GM23338 (cell line): ENCODE measurements around the gene TUBAL3.

Experiments
- CREB1 ChIP-seq: fragments of 250-450 bp; sonication (Bioruptor Pico); IDR thresholded peaks from 2 replicates; pipeline ENCODE4 v1.5.0; 2020; ENCODE audit warnings: low read depth, mild to moderate bottlenecking, moderate library complexity
- EZH2 ChIP-seq: fragments of 200-600 bp; sonication (generic); IDR thresholded peaks from one replicate; pipeline ENCODE4 v1.8.0; 2017; ENCODE audit warnings: antibody characterized with exemption, mild to moderate bottlenecking, low read depth; ENCODE audit not compliant: unreplicated experiment
- EZH2phosphoT487 ChIP-seq: fragments of 200-600 bp; sonication (generic); IDR thresholded peaks from one replicate; pipeline ENCODE4 v1.8.1; 2018; ENCODE audit warnings: antibody characterized with exemption; ENCODE audit not compliant: unreplicated experiment
- JUNB ChIP-seq: IDR thresholded peaks from one replicate; pipeline ENCODE4 v1.6.1; 2016; ENCODE audit warnings: antibody characterized with exemption; ENCODE audit not compliant: unreplicated experiment
- NANOG ChIP-seq: IDR thresholded peaks from 2 replicates; pipeline ENCODE4 v1.6.1; 2016; ENCODE audit warnings: antibody characterized with exemption, borderline replicate concordance
- POLR2AphosphoS5 ChIP-seq: IDR thresholded peaks from 2 replicates; pipeline ENCODE4 v1.6.1; 2016; ENCODE audit warnings: antibody characterized with exemption, low read depth
- STAT1 ChIP-seq: IDR thresholded peaks from one replicate; pipeline ENCODE4 v1.6.1; 2016; ENCODE audit warnings: antibody characterized with exemption; ENCODE audit not compliant: unreplicated experiment
- ZNF114 ChIP-seq: fragments of 250-450 bp; sonication (Bioruptor Pico); IDR thresholded peaks from 2 replicates; pipeline ENCODE4 v1.5.0; 2020; ENCODE audit warnings: mild to moderate bottlenecking, moderate library complexity
- ZNF331 ChIP-seq: fragments of 250-450 bp; sonication (Bioruptor Pico); IDR thresholded peaks from 2 replicates; pipeline ENCODE4 v1.5.0; 2020; ENCODE audit warnings: low read depth, mild to moderate bottlenecking, moderate library complexity
- TF ChIP-seq, protein P1 (sequence below), 2 experiments: fragments of 200-600 bp in 1 of 2; sonication (generic) in 1 of 2; conservative IDR thresholded peaks; 2 replicates each; pipeline versions ENCODE4 v1.5.1 to v1.6.1; 2016 to 2017; ENCODE audit warnings: antibody characterized with exemption in 2 of 2, low read depth in 2 of 2, mild to moderate bottlenecking in 2 of 2, moderate library complexity in 1 of 2
- TF ChIP-seq, protein P2 (sequence below): IDR thresholded peaks from one replicate; pipeline ENCODE4 v1.6.1; 2018; ENCODE audit warnings: antibody characterized with exemption; ENCODE audit not compliant: unreplicated experiment
- TF ChIP-seq, protein P3 (sequence below): IDR thresholded peaks from 2 replicates; pipeline ENCODE4 v1.6.1; 2016; ENCODE audit warnings: antibody characterized with exemption
- TF ChIP-seq, protein P4 (sequence below): fragments of 250-450 bp; sonication (Bioruptor Pico); IDR thresholded peaks from 2 replicates; pipeline ENCODE4 v1.5.0; 2020; ENCODE audit warnings: mild to moderate bottlenecking, moderate library complexity

DNA sequence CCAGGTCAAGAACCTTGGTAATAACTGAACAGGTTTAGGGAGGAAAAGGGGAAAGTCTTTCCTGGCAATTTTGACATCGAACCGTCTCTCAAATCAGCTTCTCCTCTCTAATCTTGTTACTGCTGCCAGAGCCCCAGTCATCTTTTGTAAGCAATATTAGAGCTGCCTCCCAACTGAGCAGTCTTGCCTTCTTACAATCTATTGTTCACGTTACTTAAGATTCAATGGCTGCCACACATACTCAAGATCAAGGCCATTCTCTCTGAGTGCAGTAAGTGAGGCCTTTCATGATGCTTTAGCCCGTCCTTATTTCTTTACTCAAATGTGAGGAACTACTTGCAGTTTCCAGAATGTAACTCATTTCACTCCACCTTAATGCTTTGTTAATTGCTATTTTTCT, 20.1 kb upstream of the TUBAL3 start:
- TF ChIP-seq, protein P1, sequence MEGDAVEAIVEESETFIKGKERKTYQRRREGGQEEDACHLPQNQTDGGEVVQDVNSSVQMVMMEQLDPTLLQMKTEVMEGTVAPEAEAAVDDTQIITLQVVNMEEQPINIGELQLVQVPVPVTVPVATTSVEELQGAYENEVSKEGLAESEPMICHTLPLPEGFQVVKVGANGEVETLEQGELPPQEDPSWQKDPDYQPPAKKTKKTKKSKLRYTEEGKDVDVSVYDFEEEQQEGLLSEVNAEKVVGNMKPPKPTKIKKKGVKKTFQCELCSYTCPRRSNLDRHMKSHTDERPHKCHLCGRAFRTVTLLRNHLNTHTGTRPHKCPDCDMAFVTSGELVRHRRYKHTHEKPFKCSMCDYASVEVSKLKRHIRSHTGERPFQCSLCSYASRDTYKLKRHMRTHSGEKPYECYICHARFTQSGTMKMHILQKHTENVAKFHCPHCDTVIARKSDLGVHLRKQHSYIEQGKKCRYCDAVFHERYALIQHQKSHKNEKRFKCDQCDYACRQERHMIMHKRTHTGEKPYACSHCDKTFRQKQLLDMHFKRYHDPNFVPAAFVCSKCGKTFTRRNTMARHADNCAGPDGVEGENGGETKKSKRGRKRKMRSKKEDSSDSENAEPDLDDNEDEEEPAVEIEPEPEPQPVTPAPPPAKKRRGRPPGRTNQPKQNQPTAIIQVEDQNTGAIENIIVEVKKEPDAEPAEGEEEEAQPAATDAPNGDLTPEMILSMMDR (conservative IDR thresholded peaks at IDR 0.05; ENCODE audit: low read depth in 2 of 2): no peak
- TF ChIP-seq EZH2: no peak
- TF ChIP-seq CREB1 (CRISPR knock-in tag): no peak
- TF ChIP-seq, protein P2, sequence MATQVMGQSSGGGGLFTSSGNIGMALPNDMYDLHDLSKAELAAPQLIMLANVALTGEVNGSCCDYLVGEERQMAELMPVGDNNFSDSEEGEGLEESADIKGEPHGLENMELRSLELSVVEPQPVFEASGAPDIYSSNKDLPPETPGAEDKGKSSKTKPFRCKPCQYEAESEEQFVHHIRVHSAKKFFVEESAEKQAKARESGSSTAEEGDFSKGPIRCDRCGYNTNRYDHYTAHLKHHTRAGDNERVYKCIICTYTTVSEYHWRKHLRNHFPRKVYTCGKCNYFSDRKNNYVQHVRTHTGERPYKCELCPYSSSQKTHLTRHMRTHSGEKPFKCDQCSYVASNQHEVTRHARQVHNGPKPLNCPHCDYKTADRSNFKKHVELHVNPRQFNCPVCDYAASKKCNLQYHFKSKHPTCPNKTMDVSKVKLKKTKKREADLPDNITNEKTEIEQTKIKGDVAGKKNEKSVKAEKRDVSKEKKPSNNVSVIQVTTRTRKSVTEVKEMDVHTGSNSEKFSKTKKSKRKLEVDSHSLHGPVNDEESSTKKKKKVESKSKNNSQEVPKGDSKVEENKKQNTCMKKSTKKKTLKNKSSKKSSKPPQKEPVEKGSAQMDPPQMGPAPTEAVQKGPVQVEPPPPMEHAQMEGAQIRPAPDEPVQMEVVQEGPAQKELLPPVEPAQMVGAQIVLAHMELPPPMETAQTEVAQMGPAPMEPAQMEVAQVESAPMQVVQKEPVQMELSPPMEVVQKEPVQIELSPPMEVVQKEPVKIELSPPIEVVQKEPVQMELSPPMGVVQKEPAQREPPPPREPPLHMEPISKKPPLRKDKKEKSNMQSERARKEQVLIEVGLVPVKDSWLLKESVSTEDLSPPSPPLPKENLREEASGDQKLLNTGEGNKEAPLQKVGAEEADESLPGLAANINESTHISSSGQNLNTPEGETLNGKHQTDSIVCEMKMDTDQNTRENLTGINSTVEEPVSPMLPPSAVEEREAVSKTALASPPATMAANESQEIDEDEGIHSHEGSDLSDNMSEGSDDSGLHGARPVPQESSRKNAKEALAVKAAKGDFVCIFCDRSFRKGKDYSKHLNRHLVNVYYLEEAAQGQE: no peak
- TF ChIP-seq EZH2phosphoT487: no peak
- TF ChIP-seq POLR2AphosphoS5: no peak
- no peak for TF ChIP-seq JUNB
- TF ChIP-seq, protein P3, sequence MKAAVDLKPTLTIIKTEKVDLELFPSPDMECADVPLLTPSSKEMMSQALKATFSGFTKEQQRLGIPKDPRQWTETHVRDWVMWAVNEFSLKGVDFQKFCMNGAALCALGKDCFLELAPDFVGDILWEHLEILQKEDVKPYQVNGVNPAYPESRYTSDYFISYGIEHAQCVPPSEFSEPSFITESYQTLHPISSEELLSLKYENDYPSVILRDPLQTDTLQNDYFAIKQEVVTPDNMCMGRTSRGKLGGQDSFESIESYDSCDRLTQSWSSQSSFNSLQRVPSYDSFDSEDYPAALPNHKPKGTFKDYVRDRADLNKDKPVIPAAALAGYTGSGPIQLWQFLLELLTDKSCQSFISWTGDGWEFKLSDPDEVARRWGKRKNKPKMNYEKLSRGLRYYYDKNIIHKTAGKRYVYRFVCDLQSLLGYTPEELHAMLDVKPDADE: no peak
- TF ChIP-seq STAT1: no peak
- no peak for TF ChIP-seq NANOG
- no peak for TF ChIP-seq ZNF331 (CRISPR knock-in tag)
- TF ChIP-seq, protein P4, sequence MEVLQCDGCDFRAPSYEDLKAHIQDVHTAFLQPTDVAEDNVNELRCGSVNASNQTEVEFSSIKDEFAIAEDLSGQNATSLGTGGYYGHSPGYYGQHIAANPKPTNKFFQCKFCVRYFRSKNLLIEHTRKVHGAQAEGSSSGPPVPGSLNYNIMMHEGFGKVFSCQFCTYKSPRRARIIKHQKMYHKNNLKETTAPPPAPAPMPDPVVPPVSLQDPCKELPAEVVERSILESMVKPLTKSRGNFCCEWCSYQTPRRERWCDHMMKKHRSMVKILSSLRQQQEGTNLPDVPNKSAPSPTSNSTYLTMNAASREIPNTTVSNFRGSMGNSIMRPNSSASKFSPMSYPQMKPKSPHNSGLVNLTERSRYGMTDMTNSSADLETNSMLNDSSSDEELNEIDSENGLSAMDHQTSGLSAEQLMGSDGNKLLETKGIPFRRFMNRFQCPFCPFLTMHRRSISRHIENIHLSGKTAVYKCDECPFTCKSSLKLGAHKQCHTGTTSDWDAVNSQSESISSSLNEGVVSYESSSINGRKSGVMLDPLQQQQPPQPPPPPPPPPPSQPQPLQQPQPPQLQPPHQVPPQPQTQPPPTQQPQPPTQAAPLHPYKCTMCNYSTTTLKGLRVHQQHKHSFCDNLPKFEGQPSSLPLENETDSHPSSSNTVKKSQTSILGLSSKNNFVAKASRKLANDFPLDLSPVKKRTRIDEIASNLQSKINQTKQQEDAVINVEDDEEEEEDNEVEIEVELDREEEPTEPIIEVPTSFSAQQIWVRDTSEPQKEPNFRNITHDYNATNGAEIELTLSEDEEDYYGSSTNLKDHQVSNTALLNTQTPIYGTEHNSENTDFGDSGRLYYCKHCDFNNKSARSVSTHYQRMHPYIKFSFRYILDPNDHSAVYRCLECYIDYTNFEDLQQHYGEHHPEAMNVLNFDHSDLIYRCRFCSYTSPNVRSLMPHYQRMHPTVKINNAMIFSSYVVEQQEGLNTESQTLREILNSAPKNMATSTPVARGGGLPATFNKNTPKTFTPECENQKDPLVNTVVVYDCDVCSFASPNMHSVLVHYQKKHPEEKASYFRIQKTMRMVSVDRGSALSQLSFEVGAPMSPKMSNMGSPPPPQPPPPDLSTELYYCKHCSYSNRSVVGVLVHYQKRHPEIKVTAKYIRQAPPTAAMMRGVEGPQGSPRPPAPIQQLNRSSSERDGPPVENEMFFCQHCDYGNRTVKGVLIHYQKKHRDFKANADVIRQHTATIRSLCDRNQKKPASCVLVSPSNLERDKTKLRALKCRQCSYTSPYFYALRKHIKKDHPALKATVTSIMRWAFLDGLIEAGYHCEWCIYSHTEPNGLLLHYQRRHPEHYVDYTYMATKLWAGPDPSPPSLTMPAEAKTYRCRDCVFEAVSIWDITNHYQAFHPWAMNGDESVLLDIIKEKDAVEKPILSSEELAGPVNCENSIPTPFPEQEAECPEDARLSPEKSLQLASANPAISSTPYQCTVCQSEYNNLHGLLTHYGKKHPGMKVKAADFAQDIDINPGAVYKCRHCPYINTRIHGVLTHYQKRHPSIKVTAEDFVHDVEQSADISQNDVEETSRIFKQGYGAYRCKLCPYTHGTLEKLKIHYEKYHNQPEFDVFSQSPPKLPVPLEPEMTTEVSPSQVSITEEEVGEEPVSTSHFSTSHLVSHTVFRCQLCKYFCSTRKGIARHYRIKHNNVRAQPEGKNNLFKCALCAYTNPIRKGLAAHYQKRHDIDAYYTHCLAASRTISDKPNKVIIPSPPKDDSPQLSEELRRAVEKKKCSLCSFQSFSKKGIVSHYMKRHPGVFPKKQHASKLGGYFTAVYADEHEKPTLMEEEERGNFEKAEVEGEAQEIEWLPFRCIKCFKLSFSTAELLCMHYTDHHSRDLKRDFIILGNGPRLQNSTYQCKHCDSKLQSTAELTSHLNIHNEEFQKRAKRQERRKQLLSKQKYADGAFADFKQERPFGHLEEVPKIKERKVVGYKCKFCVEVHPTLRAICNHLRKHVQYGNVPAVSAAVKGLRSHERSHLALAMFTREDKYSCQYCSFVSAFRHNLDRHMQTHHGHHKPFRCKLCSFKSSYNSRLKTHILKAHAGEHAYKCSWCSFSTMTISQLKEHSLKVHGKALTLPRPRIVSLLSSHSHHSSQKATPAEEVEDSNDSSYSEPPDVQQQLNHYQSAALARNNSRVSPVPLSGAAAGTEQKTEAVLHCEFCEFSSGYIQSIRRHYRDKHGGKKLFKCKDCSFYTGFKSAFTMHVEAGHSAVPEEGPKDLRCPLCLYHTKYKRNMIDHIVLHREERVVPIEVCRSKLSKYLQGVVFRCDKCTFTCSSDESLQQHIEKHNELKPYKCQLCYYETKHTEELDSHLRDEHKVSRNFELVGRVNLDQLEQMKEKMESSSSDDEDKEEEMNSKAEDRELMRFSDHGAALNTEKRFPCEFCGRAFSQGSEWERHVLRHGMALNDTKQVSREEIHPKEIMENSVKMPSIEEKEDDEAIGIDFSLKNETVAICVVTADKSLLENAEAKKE (CRISPR knock-in tag): no peak
- no peak for TF ChIP-seq ZNF114
